IPS DF 4.7 (cell line): ENCODE data around the gene PRCD.
A peak's percentile ranks its signal among the peaks of the same experiment; 100 is the strongest.
"Not testable (repeated sequence)": the region's sequence is repeated elsewhere in the genome, so short reads cannot be mapped to it uniquely, and the experiment has no call there.

Source experiments
- DNase-seq: peaks from one replicate; pipeline ENCODE4 v3.0.0-alpha.2; 2013; ENCODE audit warnings: low spot score; ENCODE audit errors: extremely low read depth

PRCD gene

GRCh38 chr17:76554131-76554530 lies 14.3 kb downstream of the PRCD start:
- DNase-seq: no peak

- DNase-seq: no peak
Observed at GRCh38 chr17:76556765-76557367, 17.0 kb downstream of the PRCD start.

GRCh38 chr17:76557368-76558197 lies 17.7 kb downstream of the PRCD start:
- DNase-seq: peak; percentile 86

- no peak for DNase-seq
Observed at GRCh38 chr17:76558198-76559095, 18.6 kb downstream of the PRCD start.

- DNase-seq: not testable (repeated sequence)
Observed at GRCh38 chr17:76559460-76559859, 19.6 kb downstream of the PRCD start.

- DNase-seq: no peak
Observed at GRCh38 chr17:76560036-76560876, 20.4 kb downstream of the PRCD start.

- no peak for DNase-seq
Observed at GRCh38 chr17:76560877-76561221, 21.0 kb downstream of the PRCD start.

- no peak for DNase-seq
Observed at GRCh38 chr17:76561332-76561731, 21.5 kb downstream of the PRCD start.

- DNase-seq: no peak
Observed at GRCh38 chr17:76561799-76562268, 22.0 kb downstream of the PRCD start.

- no peak for DNase-seq
Observed at GRCh38 chr17:76562734-76563148, 22.9 kb downstream of the PRCD start.

GRCh38 chr17:76563359-76563758 lies 23.5 kb downstream of the PRCD start:
- not testable (repeated sequence) for DNase-seq

GRCh38 chr17:76564991-76565727 lies 25.3 kb downstream of the PRCD start:
- not testable (repeated sequence) for DNase-seq

GRCh38 chr17:76565728-76566612 lies 26.1 kb downstream of the PRCD start:
- DNase-seq: no peak

- DNase-seq: no peak
Observed at GRCh38 chr17:76566613-76566943, 26.7 kb downstream of the PRCD start.

GRCh38 chr17:76566988-76567431 lies 27.2 kb downstream of the PRCD start:
- DNase-seq: no peak

GRCh38 chr17:76567634-76568432 lies 28.0 kb downstream of the PRCD start:
- no peak for DNase-seq

GRCh38 chr17:76568811-76569221 lies 29.0 kb downstream of the PRCD start:
- no peak for DNase-seq

- no peak for DNase-seq
Observed at GRCh38 chr17:76569607-76570279, 29.9 kb downstream of the PRCD start.
